DND-41 (cell line): Measurements from ENCODE around the gene ABTB1.

ENCODE experiments used
- ATAC-seq: fragments of 200-7000 bp; cut with Tn5 transposase; 3 replicates; pipeline ENCODE4 v1.9.1; 2021; ENCODE audit warnings: low read depth; ENCODE audit not compliant: insufficient read depth
- DNase-seq: peaks from one replicate; pipeline ENCODE4 v3.0.0-alpha.2; 2020
- H2AFZ ChIP-seq: 2 replicates; pipeline ENCODE4 v1.6.0; 2012; ENCODE audit warnings: low read depth, low read length
- H3K27ac ChIP-seq: 2 replicates; pipeline ENCODE4 v1.5.1; 2012; ENCODE audit warnings: low read length, inconsistent platforms
- H3K27me3 ChIP-seq: fragments of 200-600 bp; sonication (generic); 2 replicates; pipeline ENCODE4 v1.6.0; 2012; ENCODE audit warnings: low read length, mild to moderate bottlenecking, inconsistent platforms; ENCODE audit not compliant: insufficient read depth, poor library complexity
- H3K36me3 ChIP-seq: 2 replicates; pipeline ENCODE4 v1.5.1; 2012; ENCODE audit warnings: low read length, inconsistent platforms; ENCODE audit not compliant: insufficient read depth
- H3K4me1 ChIP-seq: 2 replicates; pipeline ENCODE4 v1.5.1; 2012; ENCODE audit warnings: mild to moderate bottlenecking, low read length; ENCODE audit not compliant: insufficient read depth
- H3K4me2 ChIP-seq: 2 replicates; pipeline ENCODE4 v1.6.0; 2012; ENCODE audit warnings: mild to moderate bottlenecking, moderate library complexity, low read length, inconsistent platforms; ENCODE audit not compliant: insufficient read depth
- H3K4me3 ChIP-seq, 2 experiments: fragments of 200-600 bp in 1 of 2; shearing (Covaris generic) in 1 of 2; 2 replicates each; pipeline ENCODE4 v1.5.1; 2012 to 2016; ENCODE audit warnings: inconsistent platforms in 2 of 2, low read length in 2 of 2, mild to moderate bottlenecking in 2 of 2, low read depth in 1 of 2, moderate library complexity in 1 of 2
- H3K79me2 ChIP-seq: 2 replicates; pipeline ENCODE4 v1.6.0; 2012; ENCODE audit warnings: low read length, inconsistent platforms; ENCODE audit not compliant: insufficient read depth
- H3K9ac ChIP-seq: 2 replicates; pipeline ENCODE4 v1.6.0; 2012; ENCODE audit warnings: low read depth, mild to moderate bottlenecking, inconsistent platforms, low read length, moderate library complexity
- H3K9me3 ChIP-seq: 2 replicates; pipeline ENCODE4 v1.5.1; 2012; ENCODE audit warnings: low read length, moderate library complexity, mild to moderate bottlenecking, inconsistent platforms; ENCODE audit not compliant: insufficient read depth, severe bottlenecking
- H4K20me1 ChIP-seq: 2 replicates; pipeline ENCODE4 v1.6.0; 2012; ENCODE audit warnings: low read length; ENCODE audit not compliant: insufficient read depth
- EZH2 ChIP-seq: IDR thresholded peaks from 3 replicates; pipeline ENCODE4 v1.6.1; 2012; ENCODE audit warnings: borderline replicate concordance, low read depth, mild to moderate bottlenecking, moderate library complexity, low read length, inconsistent platforms; ENCODE audit not compliant: severe bottlenecking
- TF ChIP-seq, protein P1 (sequence below): IDR thresholded peaks from 2 replicates; pipeline ENCODE4 v1.5.1; 2012; ENCODE audit warnings: borderline replicate concordance, low read length, moderate library complexity, mild to moderate bottlenecking; ENCODE audit not compliant: poor library complexity, severe bottlenecking; ENCODE audit errors: extremely low read depth

ABTB1 gene

DNA sequence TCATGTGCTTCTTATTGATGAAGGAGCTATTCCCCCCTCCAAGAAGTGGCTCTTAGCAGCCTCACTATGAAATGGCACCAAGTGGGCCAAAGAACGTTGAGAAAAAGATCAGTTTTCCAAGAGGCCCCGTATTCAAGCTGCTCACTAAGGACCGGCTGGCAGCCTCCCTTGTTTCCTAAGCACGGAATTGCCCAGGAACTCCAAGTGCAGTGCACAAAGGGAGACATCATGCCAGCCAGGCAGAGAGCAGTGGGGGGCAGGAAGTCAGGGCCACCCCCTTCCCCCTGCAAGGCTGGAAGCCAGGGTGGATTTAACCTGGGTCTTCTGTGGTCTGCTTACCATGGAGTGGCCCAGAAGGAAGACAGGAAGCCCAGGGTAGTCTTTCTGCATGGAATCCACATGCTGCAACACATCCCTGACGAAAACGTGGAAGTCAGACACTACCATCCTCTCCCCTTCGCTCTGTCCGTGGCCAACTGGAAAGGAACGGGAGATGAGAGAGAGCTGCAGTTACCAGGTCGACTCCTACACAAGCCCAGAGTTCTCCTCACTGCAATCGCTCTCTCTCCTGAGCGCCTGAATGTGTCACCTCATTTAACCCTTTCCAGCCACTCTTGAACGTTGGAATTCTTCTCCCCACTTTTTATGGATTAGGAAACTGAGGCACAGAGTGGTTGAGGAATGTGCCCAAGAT, 49.5 kb downstream of the ABTB1 start:
- Histone ChIP-seq H3K27ac (no peak overlapping the region), H3K27me3 (no peaks in the 10 kb centered on the region), H3K9me3 (no peaks in the 10 kb centered on the region), H3K4me3 (no peak overlapping the region), H3K4me2 (no peak overlapping the region), H4K20me1 (no peaks in the 10 kb centered on the region), H3K36me3 (no peaks in the 10 kb centered on the region), H2AFZ (no peak overlapping the region), H3K9ac (no peak overlapping the region), H3K79me2 (no peaks in the 10 kb centered on the region), H3K4me1 (no peaks in the 10 kb centered on the region)
- ATAC-seq: no peak
- TF ChIP-seq EZH2: no peak
- TF ChIP-seq, protein P1, sequence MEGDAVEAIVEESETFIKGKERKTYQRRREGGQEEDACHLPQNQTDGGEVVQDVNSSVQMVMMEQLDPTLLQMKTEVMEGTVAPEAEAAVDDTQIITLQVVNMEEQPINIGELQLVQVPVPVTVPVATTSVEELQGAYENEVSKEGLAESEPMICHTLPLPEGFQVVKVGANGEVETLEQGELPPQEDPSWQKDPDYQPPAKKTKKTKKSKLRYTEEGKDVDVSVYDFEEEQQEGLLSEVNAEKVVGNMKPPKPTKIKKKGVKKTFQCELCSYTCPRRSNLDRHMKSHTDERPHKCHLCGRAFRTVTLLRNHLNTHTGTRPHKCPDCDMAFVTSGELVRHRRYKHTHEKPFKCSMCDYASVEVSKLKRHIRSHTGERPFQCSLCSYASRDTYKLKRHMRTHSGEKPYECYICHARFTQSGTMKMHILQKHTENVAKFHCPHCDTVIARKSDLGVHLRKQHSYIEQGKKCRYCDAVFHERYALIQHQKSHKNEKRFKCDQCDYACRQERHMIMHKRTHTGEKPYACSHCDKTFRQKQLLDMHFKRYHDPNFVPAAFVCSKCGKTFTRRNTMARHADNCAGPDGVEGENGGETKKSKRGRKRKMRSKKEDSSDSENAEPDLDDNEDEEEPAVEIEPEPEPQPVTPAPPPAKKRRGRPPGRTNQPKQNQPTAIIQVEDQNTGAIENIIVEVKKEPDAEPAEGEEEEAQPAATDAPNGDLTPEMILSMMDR: no peak
- no peak for DNase-seq

DNA sequence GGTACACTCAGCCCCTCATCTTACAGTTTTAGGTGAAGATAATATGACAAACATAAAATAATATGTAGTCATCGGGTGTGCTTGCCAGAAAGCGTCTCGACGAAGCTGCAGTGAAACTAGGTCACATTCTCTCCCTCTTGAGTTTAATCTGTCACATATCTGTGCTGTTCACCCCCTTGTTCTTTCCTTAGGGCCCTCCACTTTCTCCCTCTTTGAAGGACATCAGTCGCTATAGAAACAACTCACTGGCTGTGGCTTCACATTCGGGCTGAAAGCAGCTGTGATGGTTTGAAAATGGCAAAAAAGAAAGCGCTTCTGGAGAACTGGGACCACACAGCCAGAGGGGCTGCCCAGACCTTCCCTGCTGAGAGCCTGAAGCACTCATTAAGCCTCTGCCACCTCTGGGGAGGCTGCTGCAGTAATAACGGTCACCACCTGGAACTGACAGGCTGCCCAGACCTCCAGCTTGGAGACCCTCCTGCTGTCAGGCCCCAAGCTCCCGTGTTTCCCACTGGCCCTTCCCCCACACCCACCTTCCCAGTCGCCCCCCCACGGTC, 50.3 kb downstream of the ABTB1 start:
- TF ChIP-seq, protein P1: no peak
- no peak for TF ChIP-seq EZH2
- H3K4me3 ChIP-seq: no peak overlapping the region
- ATAC-seq (no peak), DNase-seq (no peak)
- H3K4me2 ChIP-seq: no peak overlapping the region
- H2AFZ ChIP-seq: no peak overlapping the region
- no peaks in the 10 kb centered on the region for H3K27me3 ChIP-seq
- H4K20me1 ChIP-seq: no peaks in the 10 kb centered on the region
- H3K4me1 ChIP-seq: no peaks in the 10 kb centered on the region
- no peaks in the 10 kb centered on the region for H3K79me2 ChIP-seq
- H3K36me3 ChIP-seq: no peaks in the 10 kb centered on the region
- no peak overlapping the region for H3K27ac ChIP-seq
- H3K9me3 ChIP-seq: no peaks in the 10 kb centered on the region
- H3K9ac ChIP-seq: no peak overlapping the region

DNA sequence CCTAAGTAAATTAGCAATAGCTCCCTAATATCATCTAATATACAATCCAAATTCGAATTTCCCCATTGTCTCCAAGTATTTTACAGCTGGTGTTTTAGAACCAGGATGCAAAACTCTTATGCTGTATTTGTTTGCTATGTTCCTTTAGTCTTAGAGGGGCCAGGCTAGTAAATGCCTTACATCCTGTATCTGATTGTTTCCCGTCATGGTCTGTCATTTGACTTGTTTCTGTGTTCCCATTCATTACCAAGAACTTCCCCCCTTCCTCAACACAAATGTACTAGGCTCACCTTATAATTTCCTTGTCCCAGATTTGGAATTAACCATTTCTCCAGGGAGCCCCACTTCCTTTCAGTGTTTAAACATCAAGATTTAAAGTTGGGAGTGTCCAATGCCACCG, 54.1 kb downstream of the ABTB1 start:
- Histone ChIP-seq H2AFZ (no peak overlapping the region), H3K4me1 (no peaks in the 10 kb centered on the region), H3K36me3 (no peaks in the 10 kb centered on the region), H3K4me3 (no peak overlapping the region), H3K79me2 (no peaks in the 10 kb centered on the region), H3K9ac (no peak overlapping the region), H4K20me1 (no peaks in the 10 kb centered on the region), H3K27me3 (no peaks in the 10 kb centered on the region), H3K27ac (no peak overlapping the region), H3K4me2 (no peak overlapping the region), H3K9me3 (no peaks in the 10 kb centered on the region)
- no peak for DNase-seq
- no peak for TF ChIP-seq EZH2
- TF ChIP-seq, protein P1: no peak
- no peak for ATAC-seq
